ENCODE measurements around the gene RPS6KA2.
"Not testable (repeated sequence)": the region's sequence is repeated elsewhere in the genome, so short reads cannot be mapped to it uniquely, and the experiment has no call there.

Gene RPS6KA2

DNA sequence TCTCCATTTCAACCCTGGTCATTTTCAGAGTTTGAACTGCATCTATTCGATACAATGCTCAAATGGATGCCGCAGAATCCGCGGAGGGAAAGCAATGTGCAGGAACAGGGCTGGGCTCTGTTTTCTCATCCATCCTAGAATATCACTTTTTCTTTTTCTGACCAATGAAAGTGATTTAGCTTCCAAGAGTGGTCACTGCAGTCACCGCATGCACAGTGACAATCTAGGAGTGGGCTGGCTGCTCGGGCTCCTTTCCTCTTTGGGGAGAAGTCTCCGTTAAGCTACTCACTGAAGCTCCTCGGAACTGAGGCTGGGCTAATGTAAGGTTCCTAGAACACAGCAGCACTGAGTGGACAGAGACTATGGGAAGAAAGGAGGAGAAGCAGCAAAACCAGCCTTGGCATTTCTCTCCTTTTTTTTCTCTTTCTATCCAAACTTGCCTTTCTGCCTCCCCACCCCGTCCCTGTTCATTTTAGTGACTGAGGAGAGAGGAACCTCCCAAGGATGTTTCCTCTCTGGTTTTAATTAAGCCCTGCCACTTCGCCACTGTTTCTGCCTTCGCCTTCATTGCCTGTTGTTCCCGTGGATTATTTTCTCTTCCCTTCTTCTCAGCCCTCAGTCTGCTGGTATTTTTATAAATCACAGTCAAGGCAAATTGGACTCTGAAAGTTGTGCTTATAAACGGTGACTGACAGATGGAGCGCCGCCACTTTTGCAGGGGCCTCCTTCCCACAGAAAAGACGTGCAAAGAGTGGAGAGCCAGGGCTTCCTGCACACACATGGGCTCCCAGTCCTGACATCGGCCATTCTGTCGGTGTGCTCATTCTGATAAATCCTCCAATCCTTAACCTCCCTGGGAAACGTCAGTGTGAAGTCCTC, 81.7 kb downstream of the RPS6KA2 start:
- DNase-seq = no peak

DNA sequence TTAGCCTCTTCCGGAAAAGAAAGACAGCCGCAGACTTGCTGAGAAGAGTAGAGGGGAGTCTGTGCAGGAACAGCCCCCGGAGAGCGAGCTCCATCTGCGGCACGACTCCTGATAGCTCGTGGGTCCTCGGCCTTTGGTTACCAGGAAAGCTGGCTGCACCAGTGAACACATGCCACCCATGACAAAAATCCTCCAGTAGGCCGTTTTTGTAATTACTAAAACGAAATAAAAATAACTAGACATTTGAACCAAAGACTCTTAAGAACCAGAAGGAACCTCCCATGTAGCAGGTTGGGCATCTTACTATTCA, 82.8 kb downstream of the RPS6KA2 start:
- no peak for DNase-seq

DNA sequence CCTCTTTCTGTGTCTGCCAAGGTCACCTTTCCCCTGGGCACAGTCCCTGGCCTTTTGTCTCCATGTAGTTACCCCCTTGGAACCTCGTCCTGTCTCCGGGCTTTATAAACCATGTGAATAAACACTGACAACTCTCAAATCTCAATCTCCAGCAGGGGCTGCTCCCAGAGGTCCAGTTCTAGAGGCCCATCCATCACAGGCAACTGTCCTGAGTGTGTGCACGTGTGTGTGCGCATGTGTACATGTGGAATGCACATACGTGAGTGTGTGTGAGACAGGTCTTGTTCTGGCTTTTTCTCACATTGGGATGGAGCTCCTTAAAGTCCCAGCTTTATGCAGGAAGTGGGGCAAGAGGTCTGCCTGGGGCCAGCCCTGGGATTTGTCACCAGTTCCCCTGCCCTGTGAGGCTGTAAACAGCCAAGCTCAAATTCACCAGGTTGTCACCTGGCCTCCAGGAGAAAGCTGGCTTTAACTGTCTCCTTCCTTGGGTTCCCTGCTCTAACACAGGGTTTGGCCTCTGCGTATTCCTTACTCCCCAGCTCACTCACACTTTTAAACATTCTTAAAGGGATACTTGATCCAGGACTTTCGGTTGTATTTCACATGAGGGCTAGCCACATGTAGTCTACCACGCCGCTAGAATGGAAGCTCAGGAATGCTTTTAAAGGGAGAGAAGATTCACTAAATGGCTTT, 83.3 kb downstream of the RPS6KA2 start:
- no peak for DNase-seq

DNA sequence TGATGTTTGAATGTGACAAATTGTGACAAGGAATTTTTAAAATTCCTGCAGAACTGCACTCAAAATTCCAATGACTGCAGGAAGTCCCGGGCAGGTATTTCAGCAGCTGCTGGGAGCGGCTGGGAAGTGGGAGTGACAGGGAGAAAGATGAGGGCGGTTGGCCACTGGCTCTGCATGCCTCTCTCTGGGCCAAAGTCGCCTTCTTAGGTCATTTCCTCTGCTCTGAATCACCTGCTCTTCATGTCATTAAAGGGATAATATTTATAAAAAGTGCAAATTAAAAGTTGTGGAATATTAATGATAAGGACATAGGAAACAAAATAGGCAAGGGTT, 84.5 kb downstream of the RPS6KA2 start:
- DNase-seq = no peak

DNA sequence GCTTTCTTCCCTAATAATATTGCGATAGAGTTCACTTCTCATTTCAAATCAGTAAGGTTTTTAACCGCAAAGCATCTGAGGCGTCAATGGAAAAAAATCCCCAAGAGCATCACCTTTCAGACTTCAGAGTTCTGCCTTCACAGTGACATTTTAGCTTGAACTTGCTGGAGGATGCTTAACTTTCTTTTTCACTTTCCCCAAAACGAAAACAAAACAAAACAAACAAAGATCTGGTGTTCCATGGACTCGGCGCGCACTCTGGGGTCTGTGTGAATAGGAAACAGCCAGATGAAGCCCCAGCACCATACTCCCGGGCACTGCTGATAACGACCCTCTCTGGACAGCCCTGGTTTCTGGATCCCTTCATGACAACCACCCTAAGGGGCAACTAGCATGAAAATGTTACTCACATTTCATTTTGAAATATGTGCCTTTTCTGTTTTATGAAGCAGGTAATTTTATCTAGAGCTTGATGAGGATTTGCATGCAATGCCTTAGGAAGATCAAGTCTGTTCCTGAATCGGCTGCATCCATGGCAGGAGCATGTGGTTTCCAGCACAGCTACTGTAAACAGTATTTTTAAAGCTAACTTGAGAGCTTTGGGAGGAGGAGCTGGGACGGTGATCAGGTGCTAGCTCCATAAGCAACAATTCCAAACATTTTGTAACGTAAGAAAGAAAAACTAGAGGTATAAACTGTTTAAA, 85.0 kb downstream of the RPS6KA2 start:
- DNase-seq = peak; percentile 24

DNA sequence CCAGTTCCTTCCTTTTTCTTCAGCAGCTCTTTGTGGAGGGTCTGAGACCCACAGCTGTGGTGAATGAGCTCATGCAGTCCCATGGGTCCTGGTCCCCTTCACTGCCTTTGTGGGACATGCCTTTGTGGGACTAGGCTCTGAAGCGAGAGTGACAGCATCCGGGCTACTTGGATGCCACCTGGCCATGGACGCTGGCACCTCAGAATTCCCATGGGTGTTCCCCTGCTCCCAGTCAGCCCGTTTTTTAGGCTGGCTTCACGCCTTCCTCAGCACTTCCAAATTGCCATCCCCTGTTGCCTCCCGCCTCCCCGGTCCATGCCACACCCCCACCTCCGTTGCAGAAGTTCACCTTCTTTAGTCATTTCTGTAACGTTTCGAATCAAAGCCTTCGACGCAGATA, 85.7 kb downstream of the RPS6KA2 start:
- DNase-seq = no peak

DNA sequence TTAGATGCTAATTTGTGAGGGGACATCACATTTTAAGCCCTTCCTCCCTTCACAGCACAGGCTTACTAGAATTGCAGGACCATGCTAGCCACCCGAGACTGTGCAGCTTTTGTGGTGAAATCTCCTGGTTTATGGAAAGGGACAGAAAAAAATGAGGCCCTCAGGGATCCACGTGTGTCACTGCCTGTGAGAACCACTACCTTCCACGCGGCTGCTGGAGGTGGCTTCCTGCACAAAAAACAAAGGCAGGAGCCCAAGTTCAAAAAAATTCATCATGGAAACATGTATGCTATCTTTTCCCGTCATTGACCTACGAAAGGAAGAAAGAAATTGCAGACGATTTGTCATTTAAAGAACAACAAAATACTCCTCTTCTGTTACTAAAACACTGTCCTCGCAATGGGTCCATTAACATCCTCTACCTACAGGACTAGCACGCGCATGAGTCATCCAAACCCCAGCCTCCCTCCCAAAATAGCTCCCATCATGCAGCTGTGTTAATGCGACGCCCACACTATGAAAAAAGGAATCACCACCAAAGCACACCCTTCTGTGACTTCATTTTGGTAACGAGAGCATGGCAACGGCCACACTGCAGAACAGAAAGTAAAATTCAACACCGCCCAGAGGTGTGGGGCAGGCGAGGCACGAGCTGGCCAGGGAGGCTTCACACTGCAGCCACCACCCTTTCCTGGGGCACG, 86.3 kb downstream of the RPS6KA2 start:
- no peak for DNase-seq

DNA sequence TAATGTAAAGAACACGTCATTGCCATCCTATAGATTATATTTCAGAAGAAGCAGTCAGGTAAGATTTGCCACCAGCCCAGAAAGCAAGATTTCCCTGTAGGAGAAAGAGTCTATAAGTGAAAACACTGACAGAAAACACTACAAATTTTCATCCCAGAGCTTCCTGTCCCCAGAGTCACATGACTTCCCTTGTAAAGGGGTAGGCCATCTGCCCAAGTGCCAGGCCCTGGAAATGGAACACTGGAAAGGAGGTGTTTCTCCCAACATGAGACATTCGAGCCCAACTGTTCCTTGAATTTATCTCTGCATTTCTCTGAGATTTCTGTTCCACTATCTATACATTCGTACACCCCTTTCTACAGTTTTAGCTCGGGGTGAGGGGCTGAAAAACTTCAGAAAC, 87.5 kb downstream of the RPS6KA2 start:
- DNase-seq = no peak

DNA sequence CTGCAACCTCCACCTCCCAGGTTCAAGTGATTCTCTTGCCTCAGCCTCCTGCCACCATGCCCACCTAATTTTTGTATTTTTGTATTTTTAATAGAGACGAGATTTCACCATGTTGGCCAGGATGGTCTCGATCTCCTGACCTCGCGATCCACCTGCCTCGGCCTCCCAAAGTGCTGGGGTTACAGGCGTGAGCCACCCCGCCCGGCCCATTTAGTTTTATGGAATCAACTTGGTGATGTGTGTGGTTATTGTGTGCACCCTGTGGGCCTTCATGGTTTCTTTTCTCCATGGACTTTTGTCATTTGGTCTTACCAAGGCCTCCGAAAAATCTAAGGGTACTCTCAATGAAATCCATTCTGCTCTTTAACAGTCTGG, 88.1 kb downstream of the RPS6KA2 start:
- not testable (repeated sequence) for DNase-seq

DNA sequence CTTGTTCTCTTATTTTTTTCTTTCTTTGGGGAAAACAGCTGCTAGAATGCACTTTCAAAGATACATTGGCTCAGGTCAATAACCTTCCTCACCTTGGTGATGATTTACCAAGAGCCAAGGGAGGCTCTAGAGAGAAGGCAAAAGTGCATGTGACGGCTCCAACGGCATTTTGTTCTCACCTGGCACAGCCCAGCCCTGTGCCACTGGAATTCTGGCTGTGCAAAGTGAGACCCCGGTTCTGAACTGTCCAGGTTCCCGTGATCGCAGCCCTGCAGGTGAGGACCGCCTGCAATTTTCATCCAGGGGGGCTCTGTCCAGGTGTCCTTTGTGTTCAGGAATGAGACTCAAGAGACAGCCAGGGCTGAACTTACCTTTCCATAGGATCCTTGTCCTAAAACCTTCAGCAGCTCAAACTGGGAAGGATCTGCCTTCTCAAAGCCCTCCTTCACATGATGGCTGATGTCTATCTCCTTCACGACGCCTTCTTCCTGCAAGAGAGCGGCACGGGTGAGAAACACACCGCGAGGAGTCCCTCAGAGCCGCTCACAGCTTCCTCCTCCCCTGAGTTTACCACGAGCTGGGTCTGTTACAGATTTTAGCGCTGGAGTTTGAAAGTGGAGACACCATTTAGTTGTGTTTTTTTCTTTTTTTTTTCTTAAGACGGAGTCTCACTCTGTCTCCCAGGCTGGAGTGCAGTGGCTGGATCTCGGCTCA, 88.6 kb downstream of the RPS6KA2 start:
- no peak for DNase-seq

DNA sequence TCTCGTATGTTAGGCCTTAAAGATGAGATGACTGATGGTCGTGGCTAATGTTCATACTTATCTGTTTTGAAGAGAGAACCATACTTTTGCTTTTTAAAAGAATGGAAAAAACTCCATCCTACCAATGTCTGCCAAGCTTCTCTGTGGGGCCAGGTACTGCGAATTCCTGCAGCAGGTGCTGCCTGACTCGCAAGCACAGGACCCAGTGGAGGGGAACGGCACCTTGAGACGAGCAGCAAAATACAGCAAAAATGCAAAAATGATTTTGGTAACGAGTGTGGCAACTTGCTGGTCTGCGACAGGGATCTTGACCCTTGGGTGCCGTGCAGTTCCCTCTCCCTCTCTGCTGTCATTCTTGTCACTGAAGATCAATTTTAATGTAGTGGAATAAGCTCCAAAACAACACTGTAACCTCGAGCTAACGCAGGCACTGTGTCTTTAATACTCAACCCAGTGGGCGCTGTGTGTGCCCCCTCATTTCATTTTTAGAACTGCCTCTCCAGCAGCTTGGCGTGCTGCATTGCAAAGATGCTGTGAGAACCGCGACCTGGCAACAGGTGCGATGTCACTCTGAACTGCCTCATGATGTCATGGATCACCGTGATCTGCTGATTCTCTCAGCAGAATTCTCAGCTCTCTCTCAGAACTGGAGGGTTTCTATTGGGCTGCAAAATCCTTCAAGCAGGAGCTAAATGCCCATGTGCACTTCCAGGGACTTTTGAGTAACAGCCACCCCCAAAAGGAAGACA, 92.2 kb downstream of the RPS6KA2 start:
- DNase-seq = no peak

DNA sequence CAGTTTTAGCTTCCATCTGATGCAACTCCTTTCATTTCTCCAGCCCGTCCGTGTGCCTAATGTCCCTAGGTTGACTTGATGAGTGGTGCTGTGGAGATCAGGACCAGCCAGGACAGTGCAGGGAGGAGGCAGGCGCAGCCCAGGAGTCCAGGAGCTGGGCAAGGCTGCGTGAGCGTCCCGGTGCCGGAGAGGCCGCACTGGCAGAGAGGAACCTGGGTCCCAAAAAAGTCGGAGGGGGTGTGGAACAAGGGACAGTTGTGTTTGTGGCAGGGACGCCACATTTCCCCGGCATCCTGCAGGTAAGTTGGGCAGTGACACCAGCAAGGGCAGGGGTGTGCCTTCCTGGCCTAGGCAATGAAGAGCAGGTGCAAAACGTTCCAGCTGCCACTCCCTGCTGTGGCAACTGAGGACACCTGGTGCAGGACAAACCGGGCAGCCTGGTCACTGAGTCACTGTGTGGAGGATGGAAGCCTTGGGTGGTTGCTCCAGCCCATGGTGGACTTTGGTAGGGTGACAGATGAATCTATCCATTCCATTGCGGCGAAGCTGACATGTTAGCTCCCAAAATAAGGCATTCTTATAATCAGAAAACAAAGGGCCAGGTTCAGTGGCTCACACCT, 93.7 kb downstream of the RPS6KA2 start:
- no peak for DNase-seq

DNA sequence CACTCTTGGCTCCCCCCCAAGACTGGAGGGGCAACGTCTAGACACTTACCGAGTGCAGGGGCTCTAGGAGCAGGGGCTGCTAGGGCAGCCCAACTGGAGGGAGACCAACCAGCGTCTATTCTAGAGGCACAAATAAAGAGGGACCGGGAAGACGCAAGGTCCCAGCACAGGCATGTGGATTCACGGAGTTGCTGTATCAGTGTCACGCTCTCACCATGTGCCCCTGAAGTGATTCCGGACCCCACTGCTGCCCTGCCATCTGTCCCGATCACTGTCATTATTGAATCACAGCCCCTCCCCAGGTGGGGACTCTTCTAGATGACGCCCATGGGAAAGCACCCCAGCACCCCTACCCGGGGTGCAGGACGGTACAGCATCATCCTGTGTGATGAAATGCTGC, 94.7 kb downstream of the RPS6KA2 start:
- DNase-seq = no peak

DNA sequence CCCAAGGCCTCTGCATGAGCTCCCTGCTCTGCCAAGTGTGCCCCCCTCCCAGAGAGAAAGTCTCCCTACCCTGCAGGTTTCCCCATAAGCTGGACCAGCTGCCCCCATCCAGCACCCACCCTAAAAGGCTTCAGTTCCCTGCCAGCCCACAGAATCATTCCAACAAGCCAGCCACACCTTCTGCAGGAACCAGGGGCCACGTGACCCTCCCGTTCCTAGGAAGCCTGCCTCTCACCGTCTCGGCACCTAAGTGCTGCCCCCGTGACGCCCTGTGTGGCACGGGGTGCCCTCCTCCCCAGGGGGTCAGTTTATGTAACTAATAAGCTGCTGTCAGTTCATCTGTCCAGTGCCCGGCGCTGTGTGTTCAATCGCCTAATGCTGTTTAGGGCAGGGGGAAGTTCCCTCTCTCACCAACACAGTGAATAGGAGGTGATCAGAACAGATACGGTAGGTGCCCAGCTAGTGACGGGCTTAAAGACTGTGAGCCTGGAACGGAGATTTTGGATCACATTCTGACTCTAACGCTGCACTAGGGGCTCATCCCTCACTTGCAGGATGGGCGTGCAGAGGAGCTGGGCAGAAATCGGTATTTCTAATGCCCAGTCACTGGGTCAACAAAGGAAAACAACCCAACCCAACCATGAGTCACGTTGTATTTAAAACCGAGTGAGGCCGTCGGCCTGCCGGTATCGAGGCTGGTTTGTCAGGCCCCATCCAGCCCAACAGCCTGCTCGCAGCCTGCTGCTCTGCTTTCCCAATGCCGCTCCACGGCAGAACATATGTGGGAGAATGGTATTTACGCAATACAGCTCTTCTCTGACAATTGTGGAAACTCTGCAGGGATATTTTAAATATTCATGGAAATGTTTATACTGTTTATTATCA, 96.6 kb downstream of the RPS6KA2 start:
- no peak for DNase-seq

DNA sequence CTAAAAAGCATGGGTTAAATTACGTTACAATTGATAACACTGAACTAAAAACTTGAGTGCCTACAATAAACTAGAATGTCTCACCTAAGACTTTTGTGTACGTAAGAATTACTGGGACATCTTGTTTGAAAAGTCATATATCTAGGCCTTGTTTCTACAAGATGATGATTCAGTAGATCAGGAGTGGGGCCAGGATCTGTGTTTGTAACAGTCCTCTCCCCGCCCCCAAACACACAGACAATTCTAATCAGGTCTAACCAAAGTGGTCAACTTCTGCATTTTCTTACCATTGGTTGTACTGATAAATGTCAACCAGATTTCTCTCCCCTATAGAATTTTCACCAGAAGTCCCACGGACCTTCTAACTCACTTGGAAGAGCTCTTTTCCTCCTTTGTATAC, 97.5 kb downstream of the RPS6KA2 start:
- DNase-seq = no peak

DNA sequence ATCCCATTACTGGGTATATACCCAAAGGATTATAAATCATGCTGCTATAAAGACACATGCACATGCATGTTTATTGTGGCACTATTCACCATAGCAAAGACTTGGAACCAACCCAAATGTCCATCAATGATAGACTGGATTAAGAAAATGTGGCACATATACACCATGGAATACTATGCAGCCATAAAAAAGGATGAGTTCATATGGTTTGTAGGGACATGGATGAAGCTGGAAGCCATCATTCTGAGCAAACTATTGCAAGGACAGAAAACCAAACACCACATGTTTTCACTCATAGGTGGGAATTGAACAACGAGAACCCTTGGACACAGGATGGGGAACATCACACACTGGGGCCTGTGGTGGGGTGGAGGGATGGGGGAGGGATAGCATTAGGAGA, 98.0 kb downstream of the RPS6KA2 start:
- not testable (repeated sequence) for DNase-seq

DNA sequence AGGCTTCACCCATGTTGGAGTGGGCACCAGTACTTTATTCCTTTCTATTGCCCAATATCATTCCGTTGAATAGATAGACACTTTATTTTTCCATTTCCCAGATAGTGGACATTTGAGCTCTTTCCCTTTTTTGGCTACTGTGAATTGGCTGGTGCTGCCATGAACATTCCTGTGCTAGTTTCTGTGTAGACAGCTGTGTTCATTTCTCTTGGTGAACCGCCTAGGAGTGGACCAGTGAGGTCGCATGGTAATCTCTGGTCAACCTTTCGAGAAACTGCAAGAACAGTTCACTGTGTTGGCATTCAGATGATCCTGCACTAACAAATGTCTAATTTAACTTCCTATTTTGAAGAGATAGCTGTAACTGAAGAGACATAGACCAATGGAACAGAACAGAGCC, 99.2 kb downstream of the RPS6KA2 start:
- no peak for DNase-seq

DNA sequence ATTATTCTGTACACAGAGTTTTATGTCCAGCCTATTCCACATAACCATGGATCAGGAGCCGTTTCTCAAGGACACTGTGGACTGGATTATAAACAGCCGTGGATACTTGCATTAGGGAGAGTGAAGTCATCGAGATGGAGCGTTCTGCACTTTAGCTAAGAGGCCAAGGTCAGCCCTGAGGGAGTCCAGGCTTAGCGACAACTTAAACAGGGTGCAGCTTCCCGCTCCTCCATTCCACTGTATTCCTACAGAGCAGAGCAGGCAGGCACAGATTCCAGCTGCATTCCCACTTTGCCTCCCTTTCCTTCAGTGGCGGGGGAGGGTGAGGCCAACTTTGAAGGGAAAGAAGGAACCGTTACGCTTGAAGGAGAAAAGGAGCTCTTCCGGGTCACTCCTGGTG, 100.1 kb downstream of the RPS6KA2 start:
- DNase-seq = no peak

DNA sequence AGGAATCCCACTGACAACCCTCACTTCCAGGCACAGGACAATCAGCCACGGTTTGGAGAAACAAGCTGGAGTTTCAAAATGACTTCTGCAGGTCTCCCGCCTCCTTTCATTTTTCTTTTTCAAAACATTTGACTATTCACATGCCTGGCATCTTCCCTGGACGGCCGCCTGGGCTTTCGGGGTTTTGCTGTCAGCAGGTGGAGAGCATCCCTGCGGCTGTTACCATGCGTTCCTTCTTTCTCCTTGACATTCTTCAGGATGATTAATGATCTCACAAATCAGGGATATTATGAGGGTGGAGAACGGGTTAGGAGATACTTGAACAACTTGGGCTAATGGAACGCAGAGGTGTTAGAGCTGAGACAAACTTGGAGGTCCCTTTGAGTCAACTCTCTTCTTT, 101.5 kb downstream of the RPS6KA2 start:
- DNase-seq = no peak

DNA sequence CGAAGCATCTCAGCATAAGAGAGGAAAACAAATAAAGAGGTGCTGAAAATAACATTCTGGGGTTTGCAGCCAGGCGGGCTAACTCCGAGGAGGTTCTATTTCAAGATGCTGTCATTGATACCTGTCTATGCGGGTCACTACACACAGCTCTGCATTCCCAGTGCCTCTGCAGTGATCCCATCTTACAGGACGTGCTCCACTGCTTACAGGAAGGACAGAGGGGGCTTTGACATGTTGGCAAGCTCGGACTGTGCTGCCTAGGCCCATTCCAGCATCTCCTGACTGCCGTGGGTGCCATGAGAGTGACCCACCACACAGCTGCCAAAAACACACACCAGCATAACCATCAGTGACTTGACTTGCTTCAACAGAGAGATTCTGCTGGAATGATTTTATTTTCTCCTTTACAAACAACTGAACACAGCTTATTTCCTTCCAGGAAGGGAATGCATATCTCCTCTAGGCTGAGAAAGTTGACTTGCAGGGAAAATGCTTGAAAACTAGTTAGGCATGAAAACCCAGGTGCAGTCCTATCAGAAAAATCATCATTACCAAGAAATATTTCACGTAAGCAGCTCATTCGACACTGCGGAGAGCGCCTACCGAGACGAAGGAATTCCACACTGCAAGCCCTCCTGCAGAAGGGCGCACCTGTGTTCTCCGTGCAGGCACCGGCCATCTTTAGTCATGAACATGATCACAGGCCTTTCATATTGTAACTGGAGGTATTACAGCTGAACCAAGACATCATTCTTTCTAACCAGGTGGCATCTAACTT, 103.1 kb downstream of the RPS6KA2 start:
- no peak for DNase-seq

Data from NCI-H526 treated with DMSO at 0.1 percent for 48 hours (cell line).